Measurements from ENCODE around the gene ZNF394.

GRCh38 chr7:99514050-99514449 is 14.0 kb upstream of the ZNF394 start:
- no peak for TF ChIP-seq CTCF (IDR thresholded peaks at IDR 0.05; ENCODE audit: insufficient read depth, low read length)
- TF ChIP-seq GABPA (IDR thresholded peaks at IDR 0.05; ENCODE audit: low read depth): no peak
- TF ChIP-seq POLR2AphosphoS5 (IDR thresholded peaks at IDR 0.05; ENCODE audit: low read depth): no peak

All from HL-60 (cell line).